GM21619 (cell line): ENCODE measurements around the gene B3GNT3.
A peak's percentile ranks its signal among the peaks of the same experiment; 100 is the strongest.
"Not testable (repeated sequence)": the region's sequence is repeated elsewhere in the genome, so short reads cannot be mapped to it uniquely, and the experiment has no call there.

ENCODE experiments used
- ATAC-seq: cut with Tn5 transposase; IDR thresholded peaks from one replicate; pipeline ENCODE4 v1.9.1; 2021; ENCODE audit not compliant: unreplicated experiment

B3GNT3 gene

GRCh38 chr19:17766543-17767131 lies 28.3 kb upstream of the B3GNT3 start:
- ATAC-seq: no peak

GRCh38 chr19:17767559-17767958 lies 27.4 kb upstream of the B3GNT3 start:
- no peak for ATAC-seq

GRCh38 chr19:17770613-17771012 lies 24.3 kb upstream of the B3GNT3 start:
- ATAC-seq: no peak

- no peak for ATAC-seq
These were observed 22.8 kb upstream of the B3GNT3 start for GRCh38 chr19:17772172-17772571.

GRCh38 chr19:17775245-17775927 lies 19.6 kb upstream of the B3GNT3 start:
- no peak for ATAC-seq

GRCh38 chr19:17775991-17776803 lies 18.7 kb upstream of the B3GNT3 start:
- ATAC-seq: peak; percentile 56

- not testable (repeated sequence) for ATAC-seq
These were observed 17.1 kb upstream of the B3GNT3 start for GRCh38 chr19:17777840-17778239.

- no peak for ATAC-seq
These were observed 16.5 kb upstream of the B3GNT3 start for GRCh38 chr19:17778251-17778967.

GRCh38 chr19:17778968-17779929 lies 15.7 kb upstream of the B3GNT3 start:
- no peak for ATAC-seq

GRCh38 chr19:17780781-17781180 lies 14.2 kb upstream of the B3GNT3 start:
- ATAC-seq: no peak

- not testable (repeated sequence) for ATAC-seq
These were observed 11.2 kb upstream of the B3GNT3 start for GRCh38 chr19:17783721-17784120.

GRCh38 chr19:17784201-17785008 lies 10.5 kb upstream of the B3GNT3 start:
- ATAC-seq: no peak

- no peak for ATAC-seq
These were observed 7.5 kb upstream of the B3GNT3 start for GRCh38 chr19:17787274-17787913.

GRCh38 chr19:17788632-17789031 lies 6.3 kb upstream of the B3GNT3 start:
- ATAC-seq: no peak

GRCh38 chr19:17790059-17790780 lies 4.7 kb upstream of the B3GNT3 start:
- ATAC-seq: no peak

- ATAC-seq: no peak
These were observed 567 bp upstream of the B3GNT3 start for GRCh38 chr19:17794412-17794730.

GRCh38 chr19:17795495-17795856 lies 538 bp downstream of the B3GNT3 start:
- no peak for ATAC-seq

GRCh38 chr19:17796013-17796837 lies 1.3 kb downstream of the B3GNT3 start:
- no peak for ATAC-seq
